ENCODE results near the gene C14orf180.

C14orf180 gene

DNA sequence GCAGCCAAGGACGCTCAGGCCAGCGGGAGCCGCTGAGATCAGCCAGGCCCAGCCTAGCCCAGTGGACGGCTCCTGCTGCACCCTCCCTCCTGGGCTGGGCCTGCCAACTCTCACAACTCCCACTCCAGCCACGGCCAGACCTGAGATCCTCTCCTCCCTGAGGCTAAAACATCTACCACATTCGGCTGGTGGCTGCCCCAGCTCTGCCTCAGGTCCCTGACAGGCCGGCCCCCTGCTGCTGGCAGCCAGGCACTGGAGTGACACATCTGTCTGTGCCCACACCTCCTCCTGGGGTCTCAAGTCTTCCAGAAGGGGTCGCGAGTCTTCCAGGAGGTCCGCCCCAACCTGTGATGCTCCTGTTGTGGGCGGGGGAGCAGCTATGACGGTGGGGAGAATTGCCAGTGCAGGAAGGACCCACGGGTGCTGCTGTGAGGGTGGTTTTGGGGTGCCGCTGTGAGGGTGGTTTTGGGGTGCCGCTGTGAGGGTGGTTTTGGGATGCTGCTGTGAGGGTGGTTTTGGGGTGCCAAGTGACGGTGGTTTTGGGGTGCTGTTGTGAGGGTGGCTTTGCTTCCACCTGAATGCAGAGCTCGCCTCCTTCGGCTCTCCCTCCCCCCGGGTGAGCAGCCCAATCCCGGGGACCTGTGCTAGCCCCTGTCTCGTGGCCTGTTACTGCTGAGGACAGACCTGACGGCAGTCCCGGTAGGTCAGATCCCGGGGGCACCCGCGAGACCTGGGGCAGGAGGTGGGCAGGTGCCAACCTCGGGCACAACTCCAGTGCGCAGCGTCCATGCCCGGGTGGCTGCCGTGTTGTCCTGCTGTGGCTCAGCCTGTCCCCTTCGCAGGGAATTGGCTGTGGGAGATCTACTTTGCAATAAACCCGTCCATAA is 27.5 kb upstream of the C14orf180 start:
- Histone ChIP-seq H3K9me3 (ENCODE audit: insufficient read depth, low read depth, low read length) (no peaks in the 10 kb centered on the region), H3K27me3 (ENCODE audit: insufficient read depth, low read length) (no peaks in the 10 kb centered on the region; the same call in 1 of the 2 replicates), H3K9ac (ENCODE audit: low read depth, low read length) (no peak overlapping the region), H3K27ac (ENCODE audit: low read length) (no peak overlapping the region), H3K36me3 (ENCODE audit: insufficient read depth, low read depth, low read length) (no peaks in the 10 kb centered on the region), H3K4me1 (ENCODE audit: insufficient read depth, low read length) (peaks cover 3% of the 10 kb centered on the region; the same call in 1 of the 2 replicates), H3K4me3 (ENCODE audit: low read length) (no peak overlapping the region)

DNA sequence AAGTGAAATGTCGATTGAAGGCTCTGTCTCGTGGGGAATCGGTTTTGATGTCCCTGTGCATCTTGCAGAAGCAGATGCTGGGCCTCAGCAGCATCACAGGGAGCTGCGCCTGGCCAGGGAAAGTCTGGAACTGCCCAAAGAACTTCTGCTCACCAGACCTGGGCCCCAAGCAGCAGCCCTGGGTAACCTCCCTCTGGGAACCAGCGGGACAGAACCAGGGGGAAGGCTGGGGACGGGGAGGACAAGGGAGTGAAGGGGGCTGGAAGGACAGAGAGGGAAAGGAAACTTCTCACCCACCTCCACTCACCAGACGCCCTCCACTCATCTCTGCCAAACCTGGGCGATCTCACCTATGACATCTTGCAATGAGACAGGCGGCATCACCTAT is 26.8 kb upstream of the C14orf180 start:
- H3K9me3 ChIP-seq (ENCODE audit: insufficient read depth, low read depth, low read length) = no peaks in the 10 kb centered on the region
- peaks cover 3% of the 10 kb centered on the region; the same call in 1 of the 2 replicates for H3K4me1 ChIP-seq (ENCODE audit: insufficient read depth, low read length)
- H3K9ac ChIP-seq (ENCODE audit: low read depth, low read length) = no peak overlapping the region
- no peaks in the 10 kb centered on the region for H3K36me3 ChIP-seq (ENCODE audit: insufficient read depth, low read depth, low read length)
- no peak overlapping the region for H3K4me3 ChIP-seq (ENCODE audit: low read length)
- no peaks in the 10 kb centered on the region for H3K27me3 ChIP-seq (ENCODE audit: insufficient read depth, low read length)
- no peak overlapping the region for H3K27ac ChIP-seq (ENCODE audit: low read length)

DNA sequence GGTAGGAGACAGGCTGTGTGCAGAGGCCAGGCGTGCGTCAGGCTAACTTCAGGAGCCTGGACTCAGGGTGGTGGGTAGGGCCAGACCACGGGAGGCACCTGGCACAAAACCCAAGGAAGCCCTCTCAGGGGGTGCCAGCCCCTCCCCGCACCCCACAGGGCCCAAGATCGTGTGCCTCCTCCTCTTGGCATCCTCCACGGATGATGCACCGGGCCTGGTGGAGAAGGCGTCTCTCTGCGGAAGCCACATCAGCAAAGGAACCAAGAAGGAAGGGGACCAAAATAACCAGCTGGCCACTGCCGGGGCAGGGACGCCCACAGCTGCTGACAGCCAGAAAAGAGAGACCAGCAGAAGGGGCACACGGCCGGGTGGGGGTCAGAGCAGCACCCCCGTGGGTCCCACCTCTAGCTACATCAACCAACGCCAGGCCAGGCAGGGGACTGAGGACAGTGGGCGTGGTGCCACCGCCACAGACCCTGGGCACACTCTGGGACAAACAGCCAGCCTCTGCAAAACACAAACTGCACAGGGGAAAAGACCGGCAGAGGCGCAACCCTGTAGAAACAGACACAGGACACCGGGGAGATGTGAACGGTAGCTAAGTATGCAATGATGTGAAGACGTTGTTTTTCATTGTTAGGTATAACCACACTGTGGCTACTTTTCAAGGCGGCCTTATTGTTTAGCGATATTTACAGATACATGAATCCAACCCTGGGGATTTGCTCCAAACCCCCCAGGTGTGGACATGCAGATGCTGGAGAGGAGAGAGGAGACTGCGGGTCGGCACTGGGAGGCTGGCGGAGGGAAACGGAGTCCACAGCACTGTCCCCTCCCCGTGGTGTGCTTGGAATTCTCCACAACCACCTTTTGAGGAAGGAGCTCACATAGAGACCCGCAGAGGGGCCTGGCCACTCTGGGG is 26.1 kb upstream of the C14orf180 start:
- H3K36me3 ChIP-seq (ENCODE audit: insufficient read depth, low read depth, low read length) = no peaks in the 10 kb centered on the region
- H3K4me3 ChIP-seq (ENCODE audit: low read length) = no peak overlapping the region
- H3K27ac ChIP-seq (ENCODE audit: low read length) = no peak overlapping the region
- H3K27me3 ChIP-seq (ENCODE audit: insufficient read depth, low read length) = no peaks in the 10 kb centered on the region
- no peaks in the 10 kb centered on the region for H3K9me3 ChIP-seq (ENCODE audit: insufficient read depth, low read depth, low read length)
- peaks cover 3% of the 10 kb centered on the region; the same call in 1 of the 2 replicates for H3K4me1 ChIP-seq (ENCODE audit: insufficient read depth, low read length)
- no peak overlapping the region for H3K9ac ChIP-seq (ENCODE audit: low read depth, low read length)

DNA sequence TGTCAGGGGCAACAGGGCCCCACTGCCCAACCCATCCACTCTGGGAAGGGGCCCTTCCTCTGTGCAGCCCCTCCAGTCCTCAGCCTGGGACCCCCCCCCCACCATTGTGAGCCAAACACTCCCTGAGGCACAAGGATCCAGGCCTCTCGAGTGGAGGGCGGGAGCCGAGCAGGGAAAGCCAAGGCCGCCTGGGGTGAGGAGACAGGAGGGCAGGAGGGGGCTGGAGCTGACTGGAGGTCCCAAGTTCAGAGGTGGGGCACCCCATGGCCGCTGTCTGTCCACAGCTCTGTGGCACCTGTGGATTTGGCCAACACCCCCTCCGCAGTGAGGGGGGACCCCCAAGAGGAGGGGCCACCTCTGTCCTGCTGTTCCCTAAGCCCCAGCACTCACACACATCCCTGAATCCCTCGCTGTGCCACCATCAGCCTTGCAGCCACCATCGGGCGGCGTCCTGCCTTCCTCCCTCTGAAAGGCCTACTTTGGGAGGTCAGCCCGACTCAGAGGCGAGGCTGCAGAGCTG is 25.4 kb upstream of the C14orf180 start:
- Histone ChIP-seq H3K27me3 (ENCODE audit: insufficient read depth, low read length) (no peaks in the 10 kb centered on the region), H3K36me3 (ENCODE audit: insufficient read depth, low read depth, low read length) (no peaks in the 10 kb centered on the region), H3K9me3 (ENCODE audit: insufficient read depth, low read depth, low read length) (no peaks in the 10 kb centered on the region), H3K9ac (ENCODE audit: low read depth, low read length) (no peak overlapping the region), H3K4me1 (ENCODE audit: insufficient read depth, low read length) (no peaks in the 10 kb centered on the region; the same call in 1 of the 2 replicates), H3K4me3 (ENCODE audit: low read length) (no peak overlapping the region), H3K27ac (ENCODE audit: low read length) (no peak overlapping the region)

DNA sequence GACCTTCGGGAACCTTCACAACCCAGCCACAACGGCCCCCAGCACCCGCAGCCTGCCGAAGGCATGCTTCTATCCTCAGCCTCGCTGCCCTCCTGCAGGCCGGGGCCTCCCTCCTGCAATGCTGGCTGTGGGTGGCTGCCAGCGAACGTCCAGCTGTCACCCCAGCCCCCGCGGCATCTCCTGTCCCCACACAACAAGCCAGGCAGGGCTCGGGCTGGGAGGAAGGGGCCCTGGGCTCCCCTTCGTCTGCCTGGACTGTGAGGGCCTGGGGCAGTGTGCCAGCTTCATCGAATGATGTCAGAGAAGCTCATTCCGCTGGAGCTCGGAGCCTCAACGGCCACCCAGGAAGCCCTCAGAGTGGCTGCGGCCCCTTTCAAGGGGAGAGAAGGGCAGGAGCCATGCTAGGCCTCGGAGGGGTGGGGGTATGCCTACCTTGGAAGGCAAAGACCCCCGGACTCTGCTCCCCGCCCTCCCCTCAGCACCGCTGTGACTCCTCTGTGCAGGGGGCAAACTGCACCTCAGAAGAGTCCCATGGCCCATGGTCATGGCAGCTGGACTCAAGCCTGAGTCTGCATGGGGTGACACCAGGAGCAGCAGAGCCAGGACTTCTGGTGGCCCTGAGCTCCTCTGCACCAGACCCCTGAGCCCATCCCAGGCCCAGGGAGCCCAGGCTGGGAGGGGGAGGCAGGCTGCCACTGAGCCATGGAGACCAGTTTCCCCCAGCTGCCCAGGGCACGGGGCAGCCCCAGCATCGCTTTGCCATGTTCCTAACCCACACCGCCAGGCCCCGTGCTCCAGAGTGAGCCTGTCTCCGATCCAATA is 24.7 kb upstream of the C14orf180 start:
- Histone ChIP-seq H3K9ac (ENCODE audit: low read depth, low read length) (no peak overlapping the region), H3K36me3 (ENCODE audit: insufficient read depth, low read depth, low read length) (no peaks in the 10 kb centered on the region), H3K27me3 (ENCODE audit: insufficient read depth, low read length) (no peaks in the 10 kb centered on the region), H3K4me3 (ENCODE audit: low read length) (no peak overlapping the region), H3K4me1 (ENCODE audit: insufficient read depth, low read length) (no peaks in the 10 kb centered on the region), H3K27ac (ENCODE audit: low read length) (no peak overlapping the region), H3K9me3 (ENCODE audit: insufficient read depth, low read depth, low read length) (no peaks in the 10 kb centered on the region)

DNA sequence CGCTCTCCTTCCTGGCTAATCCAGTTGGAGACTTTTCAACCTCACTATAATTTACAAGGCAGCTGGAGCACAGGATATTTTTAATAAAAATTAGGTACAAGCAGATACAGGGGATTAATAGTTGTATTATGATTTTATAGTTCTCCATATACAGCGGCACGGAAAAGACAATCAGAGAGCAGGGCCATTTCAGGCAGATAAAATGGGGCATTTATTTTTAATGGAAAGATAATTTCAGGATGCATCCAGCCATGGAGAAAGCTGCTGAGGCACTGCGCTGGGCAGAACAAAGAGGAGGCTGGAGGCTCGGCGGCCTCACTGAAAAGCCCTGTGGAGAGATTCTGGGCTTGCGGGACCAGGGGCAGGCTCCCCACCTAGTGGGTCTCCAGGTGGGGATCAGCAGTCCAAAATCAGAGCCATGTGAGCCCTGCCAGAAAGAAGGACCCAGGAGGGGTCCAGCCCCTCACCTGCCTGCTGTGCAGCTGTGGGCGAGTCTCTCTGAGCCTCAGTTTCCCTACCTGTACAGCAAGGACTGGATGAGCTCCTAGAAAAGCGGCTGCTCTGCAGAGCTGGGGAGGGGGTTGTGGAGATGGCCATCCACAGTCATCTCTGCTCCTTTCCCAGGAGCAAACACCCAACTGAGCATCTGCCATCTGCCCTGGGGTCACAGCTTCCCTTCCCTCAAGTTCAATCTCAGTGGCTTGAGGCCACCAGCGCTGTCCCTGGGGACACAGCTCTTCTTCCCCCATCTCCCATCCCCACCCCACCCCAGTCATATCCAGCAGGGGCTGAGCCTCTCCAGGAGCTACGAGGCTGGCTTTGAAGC is 23.9 kb upstream of the C14orf180 start:
- Histone ChIP-seq H3K9me3 (ENCODE audit: insufficient read depth, low read depth, low read length) (no peaks in the 10 kb centered on the region), H3K27ac (ENCODE audit: low read length) (no peak overlapping the region), H3K27me3 (ENCODE audit: insufficient read depth, low read length) (no peaks in the 10 kb centered on the region), H3K4me3 (ENCODE audit: low read length) (no peak overlapping the region), H3K9ac (ENCODE audit: low read depth, low read length) (no peak overlapping the region), H3K4me1 (ENCODE audit: insufficient read depth, low read length) (no peaks in the 10 kb centered on the region), H3K36me3 (ENCODE audit: insufficient read depth, low read depth, low read length) (no peaks in the 10 kb centered on the region)

DNA sequence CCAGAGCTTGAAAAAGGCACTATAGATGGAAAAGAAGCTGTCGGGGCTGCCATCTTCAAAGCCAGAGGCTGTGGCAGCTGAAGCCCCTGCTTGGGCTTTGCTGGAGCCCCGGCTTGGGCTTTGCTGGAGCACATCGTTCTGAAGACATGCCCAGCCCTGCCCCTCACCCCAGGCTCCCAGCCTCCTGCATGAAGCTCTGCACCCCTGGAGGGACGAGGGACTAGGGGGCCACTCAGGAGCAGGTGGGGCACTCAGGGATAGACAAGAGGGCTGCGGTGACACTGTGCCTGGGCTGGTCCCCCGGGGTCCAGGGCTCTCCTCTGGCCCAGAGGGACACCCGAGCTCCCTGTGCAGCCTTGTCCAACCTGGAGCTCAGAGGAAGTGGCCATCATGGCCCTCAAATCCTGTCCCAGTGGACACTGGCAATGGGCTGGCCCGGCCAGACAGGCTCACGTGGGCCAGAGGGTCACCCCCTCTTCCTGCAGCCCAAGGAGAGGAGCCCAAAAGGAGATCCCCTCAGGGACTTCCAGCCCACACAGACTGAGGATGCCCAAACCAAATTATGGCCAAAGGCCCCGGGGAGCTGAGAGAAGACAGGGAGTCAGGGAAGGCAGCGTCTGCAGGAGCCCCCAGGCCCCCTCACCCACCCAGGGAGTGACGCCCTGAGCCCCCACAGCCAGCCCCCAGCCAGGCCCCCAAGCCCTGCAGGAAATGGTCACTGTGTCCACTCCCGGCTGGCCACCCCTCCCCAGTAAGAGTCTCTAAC is 23.1 kb upstream of the C14orf180 start:
- H3K9me3 ChIP-seq (ENCODE audit: insufficient read depth, low read depth, low read length) = no peaks in the 10 kb centered on the region
- no peak overlapping the region for H3K9ac ChIP-seq (ENCODE audit: low read depth, low read length)
- no peaks in the 10 kb centered on the region for H3K27me3 ChIP-seq (ENCODE audit: insufficient read depth, low read length)
- H3K4me1 ChIP-seq (ENCODE audit: insufficient read depth, low read length) = no peaks in the 10 kb centered on the region
- no peak overlapping the region for H3K27ac ChIP-seq (ENCODE audit: low read length)
- H3K36me3 ChIP-seq (ENCODE audit: insufficient read depth, low read depth, low read length) = no peaks in the 10 kb centered on the region
- no peak overlapping the region for H3K4me3 ChIP-seq (ENCODE audit: low read length)

DNA sequence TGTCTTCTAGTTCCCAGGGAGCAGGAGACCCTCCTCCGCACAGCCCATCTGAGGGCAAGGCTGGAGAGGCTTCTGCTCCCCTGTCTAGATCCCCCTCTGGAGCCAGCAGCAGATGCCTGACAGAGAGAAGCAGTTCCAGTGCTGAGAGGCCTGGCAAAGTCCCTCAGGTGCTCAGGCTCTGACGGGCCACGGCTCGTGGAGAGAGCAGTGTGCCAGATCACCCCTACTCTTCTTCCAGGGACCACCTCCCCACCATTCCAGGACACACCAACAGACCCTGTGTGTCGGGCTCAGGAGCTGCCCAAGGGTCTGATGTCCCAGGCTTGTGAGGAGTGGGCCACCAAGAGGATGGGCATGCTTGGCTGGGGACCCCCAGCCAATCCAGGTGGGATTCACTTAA is 22.5 kb upstream of the C14orf180 start:
- Histone ChIP-seq H3K27me3 (ENCODE audit: insufficient read depth, low read length) (no peaks in the 10 kb centered on the region), H3K9me3 (ENCODE audit: insufficient read depth, low read depth, low read length) (no peaks in the 10 kb centered on the region), H3K36me3 (ENCODE audit: insufficient read depth, low read depth, low read length) (no peaks in the 10 kb centered on the region), H3K4me3 (ENCODE audit: low read length) (no peak overlapping the region), H3K9ac (ENCODE audit: low read depth, low read length) (no peak overlapping the region), H3K4me1 (ENCODE audit: insufficient read depth, low read length) (no peaks in the 10 kb centered on the region), H3K27ac (ENCODE audit: low read length) (no peak overlapping the region)

DNA sequence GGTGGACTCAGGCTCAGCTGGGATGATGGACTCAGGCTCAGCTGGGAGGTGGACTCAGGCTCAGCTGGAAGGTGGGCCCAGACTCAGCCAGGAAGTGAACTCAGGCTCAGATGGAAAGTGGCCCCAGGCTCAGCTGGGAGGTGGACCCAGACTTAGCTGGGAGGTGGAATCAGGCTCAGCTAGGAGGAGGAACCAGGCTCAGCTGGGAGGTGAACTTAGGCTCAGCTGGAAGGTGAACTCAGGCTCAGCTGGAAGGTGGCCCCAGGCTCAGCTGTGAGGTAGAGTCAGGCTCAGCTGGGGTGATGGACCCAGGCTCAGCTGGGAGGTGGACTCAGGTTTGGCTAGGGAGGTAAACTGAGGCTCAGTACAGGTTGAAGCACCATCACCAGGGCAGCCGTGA is 21.8 kb upstream of the C14orf180 start:
- no peaks in the 10 kb centered on the region for H3K27me3 ChIP-seq (ENCODE audit: insufficient read depth, low read length)
- no peak overlapping the region for H3K9ac ChIP-seq (ENCODE audit: low read depth, low read length)
- no peak overlapping the region for H3K27ac ChIP-seq (ENCODE audit: low read length)
- H3K36me3 ChIP-seq (ENCODE audit: insufficient read depth, low read depth, low read length) = no peaks in the 10 kb centered on the region
- H3K4me1 ChIP-seq (ENCODE audit: insufficient read depth, low read length) = no peaks in the 10 kb centered on the region
- H3K9me3 ChIP-seq (ENCODE audit: insufficient read depth, low read depth, low read length) = no peaks in the 10 kb centered on the region
- H3K4me3 ChIP-seq (ENCODE audit: low read length) = no peak overlapping the region

All from iPS-20b (cell line).